ENCODE results near the gene OR8A1.

- TF ChIP-seq CTCF (IDR thresholded peaks at IDR 0.05) (no peak), POLR2A (IDR thresholded peaks at IDR 0.05) (no peak)
Measured at GRCh38 chr11:124610295-124610694, 40.5 kb downstream of the OR8A1 start.

All from right lobe of liver (tissue), 4 donors.